ENCODE measurements around the gene PIM3. TPM values are rescaled to one million over a fixed set of nuclear protein-coding genes. Genes with fewer than 3 reads are reported as not detected.

Gene PIM3
- total RNA-seq, 2 experiments from 2014 or later = 224 to 230 TPM

- no peaks in the 10 kb centered on the region for H3K9me3 Mint-ChIP-seq
- H3K4me3 Mint-ChIP-seq = no peak overlapping the region
- ATAC-seq (ENCODE audit: poor library complexity) = no peak
- H3K4me1 Mint-ChIP-seq (ENCODE audit: low read depth) = peaks cover 6% of the 10 kb centered on the region
- H3K27me3 ChIP-seq (ENCODE audit: control insufficient read depth in 1 of 2, insufficient read depth in 2 of 2, low read length in 2 of 2) = no peaks in the 10 kb centered on the region
- H3K36me3 ChIP-seq (ENCODE audit: insufficient read depth, low read length) = no peaks in the 10 kb centered on the region
- intact Hi-C loops (cut with DNase I, micrococcal nuclease) = no loop called here
- peak overlapping the region in 1 of 2 donors; percentile 55 for H3K27ac ChIP-seq (ENCODE audit: low read depth in 1 of 2, low read length in 2 of 2)
- ChIA-PET CTCF (no interaction called here), POLR2A (interaction anchor here (1.3 to 2.3 kb wide), 3 partner anchors 10 to 15 kb away, joined by 4 to 10 read pairs (median 7); no protein-coding TSS in a partner anchor)
- H3K4me3 ChIP-seq (ENCODE audit: low read length) = no peak overlapping the region
- peaks cover 0 to 16% of the 10 kb centered on the region in 2 experiments for H3K9me3 ChIP-seq (ENCODE audit: control insufficient read depth in 1 of 2, insufficient read depth in 1 of 2, low read length in 2 of 2)
- peaks cover 50% of the 10 kb centered on the region for H3K4me1 ChIP-seq (ENCODE audit: insufficient read depth, low read length)
- TF ChIP-seq, protein P1, sequence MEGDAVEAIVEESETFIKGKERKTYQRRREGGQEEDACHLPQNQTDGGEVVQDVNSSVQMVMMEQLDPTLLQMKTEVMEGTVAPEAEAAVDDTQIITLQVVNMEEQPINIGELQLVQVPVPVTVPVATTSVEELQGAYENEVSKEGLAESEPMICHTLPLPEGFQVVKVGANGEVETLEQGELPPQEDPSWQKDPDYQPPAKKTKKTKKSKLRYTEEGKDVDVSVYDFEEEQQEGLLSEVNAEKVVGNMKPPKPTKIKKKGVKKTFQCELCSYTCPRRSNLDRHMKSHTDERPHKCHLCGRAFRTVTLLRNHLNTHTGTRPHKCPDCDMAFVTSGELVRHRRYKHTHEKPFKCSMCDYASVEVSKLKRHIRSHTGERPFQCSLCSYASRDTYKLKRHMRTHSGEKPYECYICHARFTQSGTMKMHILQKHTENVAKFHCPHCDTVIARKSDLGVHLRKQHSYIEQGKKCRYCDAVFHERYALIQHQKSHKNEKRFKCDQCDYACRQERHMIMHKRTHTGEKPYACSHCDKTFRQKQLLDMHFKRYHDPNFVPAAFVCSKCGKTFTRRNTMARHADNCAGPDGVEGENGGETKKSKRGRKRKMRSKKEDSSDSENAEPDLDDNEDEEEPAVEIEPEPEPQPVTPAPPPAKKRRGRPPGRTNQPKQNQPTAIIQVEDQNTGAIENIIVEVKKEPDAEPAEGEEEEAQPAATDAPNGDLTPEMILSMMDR (IDR thresholded peaks at IDR 0.05) = no peak
- peak overlapping the region; percentile 91 for H3K27ac Mint-ChIP-seq
- H3K27me3 Mint-ChIP-seq = no peaks in the 10 kb centered on the region
- no peak for DNase-seq
- no peaks in the 10 kb centered on the region for H3K36me3 Mint-ChIP-seq (ENCODE audit: low read depth)
Measured at GRCh38 chr22:49946612-49947295, 13.8 kb upstream of the PIM3 start.

DNA sequence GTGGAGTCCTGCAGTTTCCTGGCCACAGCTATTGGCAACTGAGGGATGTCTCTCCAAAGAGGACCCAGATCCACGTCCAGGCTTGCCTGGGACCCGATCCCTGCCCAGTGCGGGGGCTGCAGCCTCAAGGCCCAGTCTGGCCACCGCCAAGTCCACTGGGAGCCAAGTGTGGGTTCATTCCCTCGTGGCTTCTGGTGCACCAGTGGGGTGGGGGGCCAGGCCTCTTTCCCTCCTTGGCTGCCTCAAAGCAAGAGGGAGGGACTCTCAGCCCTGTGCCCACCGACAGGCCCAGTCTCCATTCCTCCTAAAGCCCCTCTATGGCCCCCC lies 13.3 kb upstream of the PIM3 start:
- no peak overlapping the region for H3K4me3 ChIP-seq (ENCODE audit: low read length)
- peaks cover 0 to 16% of the 10 kb centered on the region in 2 experiments for H3K9me3 ChIP-seq (ENCODE audit: control insufficient read depth in 1 of 2, insufficient read depth in 1 of 2, low read length in 2 of 2)
- ChIA-PET CTCF (no interaction called here), POLR2A (interaction anchor here (2.2 to 2.3 kb wide), 2 partner anchors 11 to 15 kb away, joined by 7 to 10 read pairs; no protein-coding TSS in a partner anchor)
- Mint-ChIP-seq H3K4me1 (ENCODE audit: low read depth) (peaks cover 6% of the 10 kb centered on the region), H3K27ac (no peak overlapping the region), H3K4me3 (no peak overlapping the region), H3K9me3 (no peaks in the 10 kb centered on the region), H3K36me3 (ENCODE audit: low read depth) (no peaks in the 10 kb centered on the region), H3K27me3 (no peaks in the 10 kb centered on the region)
- TF ChIP-seq, protein P1 (IDR thresholded peaks at IDR 0.05) = no peak
- peak overlapping the region in 1 of 2 donors; percentile 13 for H3K27ac ChIP-seq (ENCODE audit: low read depth in 1 of 2, low read length in 2 of 2)
- no peaks in the 10 kb centered on the region for H3K36me3 ChIP-seq (ENCODE audit: insufficient read depth, low read length)
- peaks cover 45% of the 10 kb centered on the region for H3K4me1 ChIP-seq (ENCODE audit: insufficient read depth, low read length)
- intact Hi-C loops (cut with DNase I, micrococcal nuclease) = no loop called here
- no peak for DNase-seq
- no peak for ATAC-seq (ENCODE audit: poor library complexity)
- H3K27me3 ChIP-seq (ENCODE audit: control insufficient read depth in 1 of 2, insufficient read depth in 2 of 2, low read length in 2 of 2) = no peaks in the 10 kb centered on the region

- ChIA-PET CTCF (no interaction called here), POLR2A (interaction anchor here (2.2 to 2.3 kb wide), 2 partner anchors 12 to 14 kb away, joined by 7 to 10 read pairs; no protein-coding TSS in a partner anchor)
- Mint-ChIP-seq H3K36me3 (ENCODE audit: low read depth) (no peaks in the 10 kb centered on the region), H3K27me3 (no peaks in the 10 kb centered on the region), H3K4me1 (ENCODE audit: low read depth) (peaks cover 6% of the 10 kb centered on the region), H3K9me3 (no peaks in the 10 kb centered on the region), H3K27ac (no peak overlapping the region), H3K4me3 (no peak overlapping the region)
- Histone ChIP-seq H3K4me1 (ENCODE audit: insufficient read depth, low read length) (peaks cover 40% of the 10 kb centered on the region), H3K27ac (ENCODE audit: low read depth in 1 of 2, low read length in 2 of 2) (no peak overlapping the region), H3K9me3 (ENCODE audit: control insufficient read depth in 1 of 2, insufficient read depth in 1 of 2, low read length in 2 of 2) (peaks cover 0 to 16% of the 10 kb centered on the region in 2 experiments), H3K4me3 (ENCODE audit: low read length) (no peak overlapping the region), H3K27me3 (ENCODE audit: control insufficient read depth in 1 of 2, insufficient read depth in 2 of 2, low read length in 2 of 2) (no peaks in the 10 kb centered on the region), H3K36me3 (ENCODE audit: insufficient read depth, low read length) (no peaks in the 10 kb centered on the region)
- ATAC-seq (ENCODE audit: poor library complexity) (no peak), DNase-seq (no peak)
- TF ChIP-seq, protein P1 (IDR thresholded peaks at IDR 0.05) = no peak
- intact Hi-C loops (cut with DNase I, micrococcal nuclease) = no loop called here
Measured at GRCh38 chr22:49948116-49948957, 12.2 kb upstream of the PIM3 start.
